ENCODE measurements around the gene TMEM18.

DNA sequence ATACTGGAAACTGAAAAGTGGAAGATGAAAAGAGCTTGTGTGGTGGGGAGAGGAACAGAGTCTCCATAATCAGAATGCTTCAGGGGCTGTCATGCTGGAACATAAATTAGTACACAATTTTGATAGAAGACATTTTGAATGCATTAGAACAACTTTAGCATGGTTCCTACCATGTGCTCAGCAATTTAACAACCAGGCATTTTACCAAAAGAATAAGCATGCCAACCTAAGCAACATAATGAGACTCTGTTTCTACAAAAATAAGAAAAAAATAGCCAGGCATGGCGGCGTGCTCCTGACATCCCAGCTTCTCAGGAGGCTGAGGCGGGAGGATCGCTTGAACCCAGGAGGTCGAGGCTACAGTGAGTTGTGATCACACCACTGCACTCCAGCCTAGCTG is 40.5 kb upstream of the TMEM18 start:
- no peak for TF ChIP-seq CTCF (conservative IDR thresholded peaks at IDR 0.05; ENCODE audit: low read depth in 2 of 2)
- TF ChIP-seq, protein P1, sequence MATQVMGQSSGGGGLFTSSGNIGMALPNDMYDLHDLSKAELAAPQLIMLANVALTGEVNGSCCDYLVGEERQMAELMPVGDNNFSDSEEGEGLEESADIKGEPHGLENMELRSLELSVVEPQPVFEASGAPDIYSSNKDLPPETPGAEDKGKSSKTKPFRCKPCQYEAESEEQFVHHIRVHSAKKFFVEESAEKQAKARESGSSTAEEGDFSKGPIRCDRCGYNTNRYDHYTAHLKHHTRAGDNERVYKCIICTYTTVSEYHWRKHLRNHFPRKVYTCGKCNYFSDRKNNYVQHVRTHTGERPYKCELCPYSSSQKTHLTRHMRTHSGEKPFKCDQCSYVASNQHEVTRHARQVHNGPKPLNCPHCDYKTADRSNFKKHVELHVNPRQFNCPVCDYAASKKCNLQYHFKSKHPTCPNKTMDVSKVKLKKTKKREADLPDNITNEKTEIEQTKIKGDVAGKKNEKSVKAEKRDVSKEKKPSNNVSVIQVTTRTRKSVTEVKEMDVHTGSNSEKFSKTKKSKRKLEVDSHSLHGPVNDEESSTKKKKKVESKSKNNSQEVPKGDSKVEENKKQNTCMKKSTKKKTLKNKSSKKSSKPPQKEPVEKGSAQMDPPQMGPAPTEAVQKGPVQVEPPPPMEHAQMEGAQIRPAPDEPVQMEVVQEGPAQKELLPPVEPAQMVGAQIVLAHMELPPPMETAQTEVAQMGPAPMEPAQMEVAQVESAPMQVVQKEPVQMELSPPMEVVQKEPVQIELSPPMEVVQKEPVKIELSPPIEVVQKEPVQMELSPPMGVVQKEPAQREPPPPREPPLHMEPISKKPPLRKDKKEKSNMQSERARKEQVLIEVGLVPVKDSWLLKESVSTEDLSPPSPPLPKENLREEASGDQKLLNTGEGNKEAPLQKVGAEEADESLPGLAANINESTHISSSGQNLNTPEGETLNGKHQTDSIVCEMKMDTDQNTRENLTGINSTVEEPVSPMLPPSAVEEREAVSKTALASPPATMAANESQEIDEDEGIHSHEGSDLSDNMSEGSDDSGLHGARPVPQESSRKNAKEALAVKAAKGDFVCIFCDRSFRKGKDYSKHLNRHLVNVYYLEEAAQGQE (IDR thresholded peaks at IDR 0.05; ENCODE audit: unreplicated experiment), result no peak
